Measurements from ENCODE around the gene AGO1.

The AGO1 gene

DNA sequence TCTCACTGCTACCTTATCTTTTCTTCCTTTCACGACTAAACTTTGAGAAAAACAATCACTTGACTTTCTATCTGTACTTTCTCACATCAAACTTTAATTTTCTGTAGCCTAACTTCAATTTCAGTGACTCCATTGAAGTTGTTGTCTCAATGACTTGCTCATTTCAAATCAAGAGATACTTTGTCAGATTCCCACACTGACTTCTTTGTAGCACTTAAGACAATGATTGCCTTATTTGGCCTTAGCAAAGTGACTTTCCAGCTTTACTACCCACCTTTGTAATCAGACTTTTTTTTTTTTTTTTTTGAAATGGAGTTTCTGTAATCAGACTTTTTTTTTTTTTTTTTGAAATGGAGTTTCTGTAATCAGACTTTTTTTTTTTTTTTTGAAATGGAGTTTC, 38.2 kb upstream of the AGO1 start:
- DNase-seq (ENCODE audit: low read depth) = no peak
- TF ChIP-seq, protein P1, sequence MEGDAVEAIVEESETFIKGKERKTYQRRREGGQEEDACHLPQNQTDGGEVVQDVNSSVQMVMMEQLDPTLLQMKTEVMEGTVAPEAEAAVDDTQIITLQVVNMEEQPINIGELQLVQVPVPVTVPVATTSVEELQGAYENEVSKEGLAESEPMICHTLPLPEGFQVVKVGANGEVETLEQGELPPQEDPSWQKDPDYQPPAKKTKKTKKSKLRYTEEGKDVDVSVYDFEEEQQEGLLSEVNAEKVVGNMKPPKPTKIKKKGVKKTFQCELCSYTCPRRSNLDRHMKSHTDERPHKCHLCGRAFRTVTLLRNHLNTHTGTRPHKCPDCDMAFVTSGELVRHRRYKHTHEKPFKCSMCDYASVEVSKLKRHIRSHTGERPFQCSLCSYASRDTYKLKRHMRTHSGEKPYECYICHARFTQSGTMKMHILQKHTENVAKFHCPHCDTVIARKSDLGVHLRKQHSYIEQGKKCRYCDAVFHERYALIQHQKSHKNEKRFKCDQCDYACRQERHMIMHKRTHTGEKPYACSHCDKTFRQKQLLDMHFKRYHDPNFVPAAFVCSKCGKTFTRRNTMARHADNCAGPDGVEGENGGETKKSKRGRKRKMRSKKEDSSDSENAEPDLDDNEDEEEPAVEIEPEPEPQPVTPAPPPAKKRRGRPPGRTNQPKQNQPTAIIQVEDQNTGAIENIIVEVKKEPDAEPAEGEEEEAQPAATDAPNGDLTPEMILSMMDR (conservative IDR thresholded peaks at IDR 0.05; ENCODE audit: control insufficient read depth, insufficient read depth, low read depth, low read length) = no peak
- no peak overlapping the region for H3K4me3 ChIP-seq (ENCODE audit: control insufficient read depth, low read depth, low read length)

DNA sequence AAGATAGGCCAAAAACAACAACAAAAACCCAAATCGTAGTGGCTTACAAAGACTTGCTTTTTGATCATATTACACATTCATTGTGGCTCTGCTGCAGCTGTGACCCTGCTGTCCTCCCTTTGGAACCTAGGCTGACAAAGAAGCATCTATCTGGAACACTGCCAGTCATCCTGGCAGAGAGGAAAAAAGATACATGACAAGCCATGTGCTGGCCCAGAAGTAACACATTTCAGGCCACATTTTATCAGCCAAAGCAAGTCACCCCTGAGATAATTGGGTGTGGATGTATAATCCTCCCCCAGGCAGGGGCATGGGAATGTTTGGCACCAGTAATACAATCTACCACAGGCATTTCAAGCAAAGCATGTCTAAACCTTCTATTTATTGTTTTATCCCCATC, 37.2 kb upstream of the AGO1 start:
- DNase-seq (ENCODE audit: low read depth) = no peak
- no peak overlapping the region for H3K4me3 ChIP-seq (ENCODE audit: control insufficient read depth, low read depth, low read length)
- TF ChIP-seq, protein P1 (conservative IDR thresholded peaks at IDR 0.05; ENCODE audit: control insufficient read depth, insufficient read depth, low read depth, low read length) = no peak

DNA sequence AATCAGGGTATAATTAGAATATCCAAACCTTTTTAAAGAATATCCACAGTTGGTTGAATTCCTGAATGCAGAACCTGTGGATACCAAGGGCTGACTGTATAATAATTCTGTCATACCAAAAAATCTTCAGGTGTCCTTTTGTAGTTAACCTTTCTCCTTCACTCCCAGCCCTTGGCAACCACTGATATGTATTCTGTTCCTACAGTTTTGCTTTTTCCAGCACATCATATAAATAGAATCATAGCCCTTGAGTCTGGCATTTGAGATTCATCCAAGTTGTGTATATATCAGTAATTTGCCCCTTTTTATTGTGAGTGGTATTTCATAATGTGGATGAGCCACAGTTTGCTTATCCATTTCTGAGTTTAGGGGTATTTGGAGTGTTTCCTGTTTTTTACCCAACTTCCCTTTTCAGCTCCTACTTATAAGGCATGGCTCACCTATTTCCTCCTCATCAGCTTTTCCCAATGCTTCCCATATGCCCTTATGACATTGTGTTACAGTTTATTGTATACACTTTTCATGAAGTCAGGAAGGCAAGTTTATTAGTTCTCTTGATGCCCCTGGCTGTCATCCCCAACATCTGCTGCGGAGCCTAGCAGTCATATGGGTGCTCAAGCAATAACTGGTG, 35.0 kb upstream of the AGO1 start:
- DNase-seq (ENCODE audit: low read depth) = no peak
- TF ChIP-seq, protein P1 (conservative IDR thresholded peaks at IDR 0.05; ENCODE audit: control insufficient read depth, insufficient read depth, low read depth, low read length) = no peak
- no peak overlapping the region for H3K4me3 ChIP-seq (ENCODE audit: control insufficient read depth, low read depth, low read length)

DNA sequence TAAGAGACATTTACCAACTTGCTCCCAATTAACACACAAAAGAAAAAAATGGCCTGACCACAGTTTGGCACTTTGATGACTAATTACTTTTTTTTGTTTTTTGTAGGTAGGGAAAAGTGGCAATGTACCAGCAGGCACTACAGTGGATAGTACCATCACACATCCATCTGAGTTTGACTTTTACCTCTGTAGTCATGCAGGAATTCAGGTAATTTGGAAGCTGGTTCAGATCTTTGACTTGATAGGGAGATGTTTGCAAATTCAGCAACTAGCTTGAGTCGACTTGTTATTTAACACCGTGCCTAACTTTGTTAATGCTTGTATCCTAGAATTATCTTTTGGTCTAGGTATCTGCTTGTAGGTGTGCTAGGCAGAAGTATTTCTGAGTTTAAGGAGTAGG, 33.0 kb upstream of the AGO1 start:
- H3K4me3 ChIP-seq (ENCODE audit: control insufficient read depth, low read depth, low read length) = no peak overlapping the region
- no peak for DNase-seq (ENCODE audit: low read depth)
- TF ChIP-seq, protein P1 (conservative IDR thresholded peaks at IDR 0.05; ENCODE audit: control insufficient read depth, insufficient read depth, low read depth, low read length) = no peak

DNA sequence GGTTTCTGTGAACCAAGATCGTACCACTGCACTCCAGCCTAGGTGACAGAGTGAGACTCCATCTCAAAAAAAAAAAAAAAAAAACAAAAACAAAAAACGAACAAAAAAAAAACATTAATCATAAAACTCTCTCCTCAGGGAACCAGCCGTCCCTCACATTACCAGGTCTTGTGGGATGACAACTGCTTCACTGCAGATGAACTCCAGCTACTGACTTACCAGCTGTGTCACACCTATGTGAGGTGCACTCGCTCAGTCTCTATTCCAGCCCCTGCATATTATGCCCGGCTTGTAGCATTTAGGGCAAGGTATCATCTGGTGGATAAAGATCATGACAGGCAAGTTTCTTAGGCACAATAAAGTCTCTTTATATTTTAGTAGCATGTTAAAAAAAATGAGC, 32.3 kb upstream of the AGO1 start:
- H3K4me3 ChIP-seq (ENCODE audit: control insufficient read depth, low read depth, low read length) = no peak overlapping the region
- TF ChIP-seq, protein P1 (conservative IDR thresholded peaks at IDR 0.05; ENCODE audit: control insufficient read depth, insufficient read depth, low read depth, low read length) = no peak
- no peak for DNase-seq (ENCODE audit: low read depth)

DNA sequence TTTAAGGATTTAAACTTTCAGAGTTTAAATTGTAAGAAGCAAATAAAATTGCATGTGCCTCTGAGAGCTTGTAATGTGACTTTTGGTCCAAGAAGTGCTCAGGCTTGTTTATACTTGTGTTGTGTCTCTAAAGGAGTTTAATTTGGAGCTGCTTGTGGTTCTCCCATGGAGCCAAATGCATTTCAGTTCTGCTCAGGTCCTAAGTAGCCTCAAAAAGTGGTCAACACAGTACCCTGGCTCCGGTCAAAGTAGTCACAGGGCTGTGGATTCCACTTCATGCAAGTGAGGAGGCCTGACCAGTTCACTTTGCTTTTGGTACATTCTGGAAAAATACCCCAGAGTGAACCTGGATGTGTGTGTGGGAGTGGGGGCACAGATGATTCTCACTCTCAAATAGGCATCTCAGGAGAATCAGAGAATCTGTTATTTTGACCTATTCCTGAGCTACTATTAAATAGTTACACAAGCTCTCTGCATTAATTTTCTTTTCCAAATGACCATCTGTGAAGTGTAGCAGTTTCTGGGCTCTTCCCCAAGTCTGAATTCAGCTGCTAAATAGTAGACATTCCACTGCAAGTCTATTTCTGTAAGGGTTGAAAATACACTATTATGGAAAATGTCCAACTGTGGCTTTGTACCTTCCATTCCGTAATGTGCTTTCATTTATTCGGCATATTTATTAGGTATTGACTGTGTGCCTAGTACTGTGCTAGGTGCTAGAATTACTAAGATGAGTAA, 31.7 kb upstream of the AGO1 start:
- TF ChIP-seq, protein P1 (conservative IDR thresholded peaks at IDR 0.05; ENCODE audit: control insufficient read depth, insufficient read depth, low read depth, low read length) = no peak
- peak; percentile 38 for DNase-seq (ENCODE audit: low read depth)

More for the DNA sequence above, 31.7 kb upstream of the AGO1 start:
- H3K4me3 ChIP-seq (ENCODE audit: control insufficient read depth, low read depth, low read length) = no peak overlapping the region

Measured in fibroblast of mammary gland (primary cell).